ENCODE measurements around the gene NBAS. TPM values are rescaled to one million over a fixed set of nuclear protein-coding genes. Genes with fewer than 3 reads are reported as not detected.

NBAS gene
- polyA plus RNA-seq, 2 of the 4 experiments (the other 2 are of a cell fraction): 16.7 to 34.9 TPM

DNA sequence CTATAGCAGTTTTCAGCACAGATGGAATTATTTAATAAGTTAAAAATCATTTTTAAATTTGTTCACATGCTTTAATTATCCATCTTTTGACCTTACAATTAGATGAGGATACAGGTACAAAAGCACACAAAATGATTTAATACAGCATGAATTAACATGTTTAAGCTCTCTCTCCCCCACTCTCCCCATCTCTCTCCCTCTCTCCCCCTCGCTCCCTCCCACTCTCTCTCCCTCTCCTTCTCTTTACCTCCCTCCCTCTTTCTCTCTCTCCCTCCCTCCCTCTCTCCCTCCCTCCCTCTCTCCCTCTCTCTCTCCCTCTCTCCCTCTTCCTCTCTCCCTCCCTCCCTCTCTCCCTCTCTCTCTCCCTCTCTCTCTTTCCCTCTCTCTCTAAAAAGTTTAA is 7.6 kb downstream of the NBAS start (continued):
- TF ChIP-seq, protein P1, sequence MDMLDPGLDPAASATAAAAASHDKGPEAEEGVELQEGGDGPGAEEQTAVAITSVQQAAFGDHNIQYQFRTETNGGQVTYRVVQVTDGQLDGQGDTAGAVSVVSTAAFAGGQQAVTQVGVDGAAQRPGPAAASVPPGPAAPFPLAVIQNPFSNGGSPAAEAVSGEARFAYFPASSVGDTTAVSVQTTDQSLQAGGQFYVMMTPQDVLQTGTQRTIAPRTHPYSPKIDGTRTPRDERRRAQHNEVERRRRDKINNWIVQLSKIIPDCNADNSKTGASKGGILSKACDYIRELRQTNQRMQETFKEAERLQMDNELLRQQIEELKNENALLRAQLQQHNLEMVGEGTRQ (IDR thresholded peaks at IDR 0.05): no peak
- TF ChIP-seq RCOR1 (IDR thresholded peaks at IDR 0.05; ENCODE audit: low read depth, low read length): no peak

DNA sequence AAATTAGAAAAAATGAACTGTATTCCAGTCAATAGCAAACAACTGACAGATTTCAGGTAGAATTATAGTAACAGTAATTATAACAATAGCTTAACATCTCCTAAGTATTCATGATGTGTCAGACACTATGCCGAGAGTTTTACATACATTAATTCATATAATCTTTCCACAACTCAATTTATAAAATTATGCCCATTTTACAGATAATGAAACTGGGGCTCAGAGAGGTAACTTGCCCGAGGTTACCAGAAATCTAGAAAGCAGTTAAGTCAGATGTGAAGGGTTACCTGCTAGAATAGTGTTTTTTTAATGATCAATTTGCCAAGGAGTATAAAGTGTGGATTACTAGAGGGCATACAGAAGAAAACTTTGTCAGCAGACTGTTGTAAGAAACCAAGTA is 12.2 kb downstream of the NBAS start:
- ChIA-PET POLR2A (no interaction called here), CTCF (interaction anchor here (1.1 to 3.9 kb wide), 3 partner anchors 10 to 28 kb away, joined by 5 to 28 read pairs (median 5); partner anchors contain the start of gene NBAS)
- 80% methylated on average over 2 of the region's 2 CpGs for WGBS (ENCODE audit: missing lambda C conversion rate)
- no peak for DNase-seq (ENCODE audit: low read depth in 1 of 2, low spot score in 1 of 2)
- ATAC-seq: no peak
- no peaks in the 10 kb centered on the region for H3K4me1 ChIP-seq
- no peak overlapping the region for H3K4me2 ChIP-seq
- no peak overlapping the region for H3K27ac ChIP-seq
- FAIRE-seq: no peak
- TF ChIP-seq, protein P2, sequence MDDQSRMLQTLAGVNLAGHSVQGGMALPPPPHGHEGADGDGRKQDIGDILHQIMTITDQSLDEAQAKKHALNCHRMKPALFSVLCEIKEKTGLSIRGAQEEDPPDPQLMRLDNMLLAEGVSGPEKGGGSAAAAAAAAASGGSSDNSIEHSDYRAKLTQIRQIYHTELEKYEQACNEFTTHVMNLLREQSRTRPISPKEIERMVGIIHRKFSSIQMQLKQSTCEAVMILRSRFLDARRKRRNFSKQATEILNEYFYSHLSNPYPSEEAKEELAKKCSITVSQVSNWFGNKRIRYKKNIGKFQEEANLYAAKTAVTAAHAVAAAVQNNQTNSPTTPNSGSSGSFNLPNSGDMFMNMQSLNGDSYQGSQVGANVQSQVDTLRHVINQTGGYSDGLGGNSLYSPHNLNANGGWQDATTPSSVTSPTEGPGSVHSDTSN (IDR thresholded peaks at IDR 0.05): no peak
- no peak for TF ChIP-seq SMC3 (IDR thresholded peaks at IDR 0.05)
- no peak for TF ChIP-seq CHD4 (IDR thresholded peaks at IDR 0.05; ENCODE audit: borderline replicate concordance)
- TF ChIP-seq CEBPB (IDR thresholded peaks at IDR 0.05): no peak
- no peak for TF ChIP-seq HOXA7 (CRISPR knock-in tag; IDR thresholded peaks at IDR 0.05)
- TF ChIP-seq PHF8 (IDR thresholded peaks at IDR 0.05; ENCODE audit: borderline replicate concordance, low read depth): no peak
- TF ChIP-seq CHD2 (IDR thresholded peaks at IDR 0.05; ENCODE audit: low read length, partially characterized antibody): no peak
- TF ChIP-seq, protein P3, sequence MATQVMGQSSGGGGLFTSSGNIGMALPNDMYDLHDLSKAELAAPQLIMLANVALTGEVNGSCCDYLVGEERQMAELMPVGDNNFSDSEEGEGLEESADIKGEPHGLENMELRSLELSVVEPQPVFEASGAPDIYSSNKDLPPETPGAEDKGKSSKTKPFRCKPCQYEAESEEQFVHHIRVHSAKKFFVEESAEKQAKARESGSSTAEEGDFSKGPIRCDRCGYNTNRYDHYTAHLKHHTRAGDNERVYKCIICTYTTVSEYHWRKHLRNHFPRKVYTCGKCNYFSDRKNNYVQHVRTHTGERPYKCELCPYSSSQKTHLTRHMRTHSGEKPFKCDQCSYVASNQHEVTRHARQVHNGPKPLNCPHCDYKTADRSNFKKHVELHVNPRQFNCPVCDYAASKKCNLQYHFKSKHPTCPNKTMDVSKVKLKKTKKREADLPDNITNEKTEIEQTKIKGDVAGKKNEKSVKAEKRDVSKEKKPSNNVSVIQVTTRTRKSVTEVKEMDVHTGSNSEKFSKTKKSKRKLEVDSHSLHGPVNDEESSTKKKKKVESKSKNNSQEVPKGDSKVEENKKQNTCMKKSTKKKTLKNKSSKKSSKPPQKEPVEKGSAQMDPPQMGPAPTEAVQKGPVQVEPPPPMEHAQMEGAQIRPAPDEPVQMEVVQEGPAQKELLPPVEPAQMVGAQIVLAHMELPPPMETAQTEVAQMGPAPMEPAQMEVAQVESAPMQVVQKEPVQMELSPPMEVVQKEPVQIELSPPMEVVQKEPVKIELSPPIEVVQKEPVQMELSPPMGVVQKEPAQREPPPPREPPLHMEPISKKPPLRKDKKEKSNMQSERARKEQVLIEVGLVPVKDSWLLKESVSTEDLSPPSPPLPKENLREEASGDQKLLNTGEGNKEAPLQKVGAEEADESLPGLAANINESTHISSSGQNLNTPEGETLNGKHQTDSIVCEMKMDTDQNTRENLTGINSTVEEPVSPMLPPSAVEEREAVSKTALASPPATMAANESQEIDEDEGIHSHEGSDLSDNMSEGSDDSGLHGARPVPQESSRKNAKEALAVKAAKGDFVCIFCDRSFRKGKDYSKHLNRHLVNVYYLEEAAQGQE (IDR thresholded peaks at IDR 0.05): no peak
- no peak for TF ChIP-seq EHF (CRISPR knock-in tag; IDR thresholded peaks at IDR 0.05)
- no peak for TF ChIP-seq POLR2AphosphoS2 (conservative IDR thresholded peaks at IDR 0.05; ENCODE audit: low read length)
- TF ChIP-seq HEYL (CRISPR knock-in tag; IDR thresholded peaks at IDR 0.05): no peak
- no peak for TF ChIP-seq RNF2 (IDR thresholded peaks at IDR 0.05; ENCODE audit: borderline replicate concordance, low read depth)
- TF ChIP-seq, protein P4, sequence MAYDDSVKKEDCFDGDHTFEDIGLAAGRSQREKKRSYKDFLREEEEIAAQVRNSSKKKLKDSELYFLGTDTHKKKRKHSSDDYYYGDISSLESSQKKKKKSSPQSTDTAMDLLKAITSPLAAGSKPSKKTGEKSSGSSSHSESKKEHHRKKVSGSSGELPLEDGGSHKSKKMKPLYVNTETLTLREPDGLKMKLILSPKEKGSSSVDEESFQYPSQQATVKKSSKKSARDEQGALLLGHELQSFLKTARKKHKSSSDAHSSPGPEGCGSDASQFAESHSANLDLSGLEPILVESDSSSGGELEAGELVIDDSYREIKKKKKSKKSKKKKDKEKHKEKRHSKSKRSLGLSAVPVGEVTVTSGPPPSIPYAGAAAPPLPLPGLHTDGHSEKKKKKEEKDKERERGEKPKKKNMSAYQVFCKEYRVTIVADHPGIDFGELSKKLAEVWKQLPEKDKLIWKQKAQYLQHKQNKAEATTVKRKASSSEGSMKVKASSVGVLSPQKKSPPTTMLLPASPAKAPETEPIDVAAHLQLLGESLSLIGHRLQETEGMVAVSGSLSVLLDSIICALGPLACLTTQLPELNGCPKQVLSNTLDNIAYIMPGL (CRISPR knock-in tag; IDR thresholded peaks at IDR 0.05; ENCODE audit: borderline replicate concordance): no peak
- no peak overlapping the region for H3K4me3 ChIP-seq
- no peaks in the 10 kb centered on the region for H3K9me3 ChIP-seq

DNA sequence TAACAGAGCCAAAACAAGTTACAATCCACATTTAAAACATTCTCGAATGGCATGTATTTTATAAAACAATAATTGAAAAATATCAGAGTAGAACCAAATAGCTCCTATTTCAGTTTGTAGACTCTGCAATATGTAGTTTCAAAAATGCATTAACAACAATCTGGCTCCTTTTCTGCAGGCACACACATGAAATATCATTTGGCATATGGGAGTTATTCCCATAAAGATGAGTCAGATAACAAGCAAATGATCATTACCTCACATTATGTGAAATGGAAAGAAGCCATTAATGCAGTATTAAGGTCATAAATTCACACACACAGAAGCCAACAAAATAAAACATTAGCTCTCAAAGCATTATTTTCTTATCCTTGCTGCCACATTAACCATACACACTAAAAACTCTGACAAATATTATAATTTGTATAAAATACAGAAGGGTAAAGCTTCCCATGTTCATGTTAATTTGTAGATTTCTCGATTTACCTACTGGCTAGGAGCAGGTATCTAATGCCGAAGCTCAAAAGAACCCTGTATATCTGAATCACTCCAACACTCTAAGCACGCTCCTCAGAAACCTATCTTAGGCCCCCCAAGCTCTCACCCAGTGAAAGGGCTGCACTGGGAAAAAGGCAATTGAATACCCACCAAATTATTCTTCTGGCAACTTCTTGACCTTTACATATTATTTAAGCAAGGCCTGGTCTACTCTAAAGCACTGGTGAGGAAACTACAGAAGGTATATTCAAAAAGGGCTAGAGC is 13.8 kb downstream of the NBAS start:
- ATAC-seq: no peak
- CTCF ChIA-PET: interaction anchor here (0.8 to 3.9 kb wide), 9 partner anchors 9 to 313 kb away, joined by 3 to 28 read pairs (median 5); partner anchors contain the start of gene NBAS

More for the DNA sequence above, 13.8 kb downstream of the NBAS start:
- Histone ChIP-seq H3K9me3 (no peaks in the 10 kb centered on the region), H3K4me1 (no peaks in the 10 kb centered on the region), H3K4me2 (no peak overlapping the region), H3K4me3 (no peak overlapping the region), H3K27ac (no peak overlapping the region)
- no peak for TF ChIP-seq BHLHE40 (IDR thresholded peaks at IDR 0.05; ENCODE audit: low read depth, low read length)
- TF ChIP-seq HDAC2 (IDR thresholded peaks at IDR 0.05): no peak
- TF ChIP-seq CBX2 (IDR thresholded peaks at IDR 0.05; ENCODE audit: borderline replicate concordance, low read depth): no peak
- WGBS (ENCODE audit: missing lambda C conversion rate): 93% methylated on average over 4 of the region's 4 CpGs
- no peak for DNase-seq (ENCODE audit: low read depth in 1 of 2, low spot score in 1 of 2)
- POLR2A ChIA-PET: no interaction called here
- FAIRE-seq: no peak

Data from A549 (cell line).